Ishikawa (cell line): ENCODE measurements around the gene RCAN2.

Source experiments
- CEBPB ChIP-seq: IDR thresholded peaks from 2 replicates; pipeline ENCODE4 v1.6.1; 2012
- CREB1 ChIP-seq: IDR thresholded peaks from 2 replicates; pipeline ENCODE4 v1.6.1; 2012; ENCODE audit warnings: low read depth
- EGR1 ChIP-seq: IDR thresholded peaks from 2 replicates; pipeline ENCODE4 v1.6.1; 2012
- EP300 ChIP-seq: IDR thresholded peaks from 2 replicates; pipeline ENCODE4 v1.6.1; 2012; ENCODE audit warnings: borderline replicate concordance
- FOXM1 ChIP-seq: IDR thresholded peaks from 2 replicates; pipeline ENCODE4 v1.6.1; 2012; ENCODE audit warnings: low read depth, borderline replicate concordance
- RAD21 ChIP-seq: IDR thresholded peaks from 2 replicates; pipeline ENCODE4 v1.6.1; 2012; ENCODE audit warnings: low read depth
- TAF1 ChIP-seq: IDR thresholded peaks from 2 replicates; pipeline ENCODE4 v1.6.1; 2012; ENCODE audit warnings: low read depth, mild to moderate bottlenecking
- TCF12 ChIP-seq: IDR thresholded peaks from 2 replicates; pipeline ENCODE4 v1.6.1; 2012; ENCODE audit warnings: low read depth
- TEAD4 ChIP-seq: IDR thresholded peaks from 2 replicates; pipeline ENCODE4 v1.6.1; 2012
- YY1 ChIP-seq: IDR thresholded peaks from 2 replicates; pipeline ENCODE4 v1.6.1; 2012; ENCODE audit warnings: low read depth
- ZBTB7A ChIP-seq: IDR thresholded peaks from 2 replicates; pipeline ENCODE4 v1.6.1; 2012; ENCODE audit warnings: low read depth
- TF ChIP-seq, protein P1 (sequence below): IDR thresholded peaks from 2 replicates; pipeline ENCODE4 v1.6.1; 2012
- TF ChIP-seq, protein P2 (sequence below): IDR thresholded peaks from 2 replicates; pipeline ENCODE4 v1.6.1; 2012; ENCODE audit warnings: low read depth, mild to moderate bottlenecking

DNA sequence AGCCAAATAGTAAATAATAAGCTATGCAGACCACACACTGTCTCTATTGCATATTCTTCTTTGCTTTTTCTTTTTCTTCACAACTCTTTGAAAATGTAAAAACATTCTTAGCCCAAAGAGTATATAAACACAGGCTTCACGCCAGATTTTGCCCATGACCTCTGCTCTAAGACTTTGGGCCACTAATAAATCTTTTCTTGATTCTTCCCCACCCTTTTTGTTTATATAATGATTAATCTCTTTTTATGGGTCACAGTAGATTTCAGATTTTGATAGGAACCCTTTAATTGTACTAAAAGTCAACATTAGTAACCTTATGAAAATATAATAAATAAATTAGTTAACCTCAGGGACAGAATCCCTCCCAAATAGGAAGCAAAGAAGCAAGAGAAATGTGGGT is 304.7 kb downstream of the RCAN2 start:
- TF ChIP-seq TAF1 = no peak
- no peak for TF ChIP-seq EGR1
- no peak for TF ChIP-seq FOXM1
- no peak for TF ChIP-seq CEBPB
- TF ChIP-seq EP300 = no peak
- TF ChIP-seq CREB1 = no peak
- TF ChIP-seq TEAD4 = no peak
- TF ChIP-seq TCF12 = no peak
- TF ChIP-seq, protein P1, sequence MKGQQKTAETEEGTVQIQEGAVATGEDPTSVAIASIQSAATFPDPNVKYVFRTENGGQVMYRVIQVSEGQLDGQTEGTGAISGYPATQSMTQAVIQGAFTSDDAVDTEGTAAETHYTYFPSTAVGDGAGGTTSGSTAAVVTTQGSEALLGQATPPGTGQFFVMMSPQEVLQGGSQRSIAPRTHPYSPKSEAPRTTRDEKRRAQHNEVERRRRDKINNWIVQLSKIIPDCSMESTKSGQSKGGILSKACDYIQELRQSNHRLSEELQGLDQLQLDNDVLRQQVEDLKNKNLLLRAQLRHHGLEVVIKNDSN = no peak
- TF ChIP-seq, protein P2, sequence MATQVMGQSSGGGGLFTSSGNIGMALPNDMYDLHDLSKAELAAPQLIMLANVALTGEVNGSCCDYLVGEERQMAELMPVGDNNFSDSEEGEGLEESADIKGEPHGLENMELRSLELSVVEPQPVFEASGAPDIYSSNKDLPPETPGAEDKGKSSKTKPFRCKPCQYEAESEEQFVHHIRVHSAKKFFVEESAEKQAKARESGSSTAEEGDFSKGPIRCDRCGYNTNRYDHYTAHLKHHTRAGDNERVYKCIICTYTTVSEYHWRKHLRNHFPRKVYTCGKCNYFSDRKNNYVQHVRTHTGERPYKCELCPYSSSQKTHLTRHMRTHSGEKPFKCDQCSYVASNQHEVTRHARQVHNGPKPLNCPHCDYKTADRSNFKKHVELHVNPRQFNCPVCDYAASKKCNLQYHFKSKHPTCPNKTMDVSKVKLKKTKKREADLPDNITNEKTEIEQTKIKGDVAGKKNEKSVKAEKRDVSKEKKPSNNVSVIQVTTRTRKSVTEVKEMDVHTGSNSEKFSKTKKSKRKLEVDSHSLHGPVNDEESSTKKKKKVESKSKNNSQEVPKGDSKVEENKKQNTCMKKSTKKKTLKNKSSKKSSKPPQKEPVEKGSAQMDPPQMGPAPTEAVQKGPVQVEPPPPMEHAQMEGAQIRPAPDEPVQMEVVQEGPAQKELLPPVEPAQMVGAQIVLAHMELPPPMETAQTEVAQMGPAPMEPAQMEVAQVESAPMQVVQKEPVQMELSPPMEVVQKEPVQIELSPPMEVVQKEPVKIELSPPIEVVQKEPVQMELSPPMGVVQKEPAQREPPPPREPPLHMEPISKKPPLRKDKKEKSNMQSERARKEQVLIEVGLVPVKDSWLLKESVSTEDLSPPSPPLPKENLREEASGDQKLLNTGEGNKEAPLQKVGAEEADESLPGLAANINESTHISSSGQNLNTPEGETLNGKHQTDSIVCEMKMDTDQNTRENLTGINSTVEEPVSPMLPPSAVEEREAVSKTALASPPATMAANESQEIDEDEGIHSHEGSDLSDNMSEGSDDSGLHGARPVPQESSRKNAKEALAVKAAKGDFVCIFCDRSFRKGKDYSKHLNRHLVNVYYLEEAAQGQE = no peak
- no peak for TF ChIP-seq RAD21
- TF ChIP-seq ZBTB7A = no peak
- TF ChIP-seq YY1 = no peak
